HG02759 (cell line): ENCODE results near the gene HIVEP2.

ENCODE experiments used
- ATAC-seq: cut with Tn5 transposase; IDR thresholded peaks from one replicate; pipeline ENCODE4 v1.9.1; 2021; ENCODE audit warnings: mild to moderate bottlenecking, moderate library complexity; ENCODE audit not compliant: unreplicated experiment

Gene HIVEP2

DNA sequence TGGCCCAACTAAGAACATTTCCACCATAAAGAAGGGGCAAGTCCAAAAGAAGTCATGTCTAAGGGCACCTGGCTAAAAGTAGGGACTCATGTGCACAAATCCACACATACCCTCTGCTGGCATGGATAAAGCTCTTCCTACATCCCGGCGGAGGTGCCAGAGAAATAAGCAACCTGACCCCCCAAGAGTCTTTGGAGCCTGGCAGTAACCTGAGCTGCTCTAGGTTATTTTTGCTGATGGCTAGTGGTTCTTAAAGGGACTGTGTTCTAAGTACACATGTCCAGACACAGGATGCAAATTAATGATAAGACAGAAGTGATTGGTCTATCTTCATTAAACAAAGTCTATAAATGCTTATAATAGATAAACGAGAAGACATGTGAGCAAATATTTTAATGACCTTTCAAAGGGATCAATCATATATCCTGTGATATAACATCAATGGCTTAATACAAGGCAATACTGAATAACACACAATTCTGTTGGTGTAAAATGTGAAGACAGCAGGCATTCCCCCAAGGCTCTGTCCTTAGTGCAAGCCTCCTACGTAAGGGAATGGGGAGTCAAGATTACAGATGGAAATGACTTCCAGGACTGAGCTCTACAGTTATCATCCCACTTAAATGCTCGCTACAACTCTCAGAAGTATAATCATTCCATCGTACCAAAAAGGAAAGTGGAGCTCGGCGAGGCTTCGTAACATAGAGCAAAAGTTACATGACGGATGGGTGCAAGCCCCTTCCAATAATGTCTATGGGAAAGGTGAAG is 52.5 kb downstream of the HIVEP2 start:
- ATAC-seq, result no peak

DNA sequence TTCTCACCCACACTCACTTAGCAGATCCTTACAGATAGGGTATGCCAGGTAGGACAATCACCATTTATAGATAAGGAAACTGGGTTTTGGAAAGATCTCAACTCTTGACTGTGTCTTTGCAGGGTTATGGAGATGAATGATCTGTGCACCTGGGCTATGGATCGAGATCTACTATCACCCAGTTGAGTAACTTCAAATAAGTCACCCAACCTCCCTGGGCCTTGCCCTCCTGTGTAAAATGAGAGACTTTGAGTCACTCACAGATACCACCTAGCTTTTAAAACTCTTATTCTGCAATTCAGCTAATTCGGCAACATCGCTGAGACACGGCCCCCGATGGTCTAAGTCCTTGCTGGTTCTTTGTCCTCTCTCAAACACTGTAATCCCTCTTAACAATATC is 53.5 kb downstream of the HIVEP2 start:
- ATAC-seq, result no peak

DNA sequence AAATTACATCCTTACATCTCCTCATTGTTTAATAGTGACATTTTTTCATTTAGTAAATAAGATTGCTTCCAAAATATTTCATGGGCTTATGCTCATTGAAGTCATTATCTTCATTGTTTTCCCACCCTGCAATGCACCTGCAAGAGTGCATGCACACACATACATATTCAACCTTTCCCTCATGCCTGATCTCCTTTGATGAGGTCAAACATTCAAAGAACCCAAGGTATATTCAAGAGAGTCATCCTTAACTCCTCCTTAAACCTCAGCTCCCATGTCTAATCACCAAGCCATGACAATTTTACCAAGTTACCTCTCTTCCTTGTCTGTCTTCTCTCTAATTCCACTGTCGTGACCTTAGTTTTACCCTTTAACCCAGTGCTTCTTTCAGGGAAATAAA is 56.5 kb downstream of the HIVEP2 start:
- ATAC-seq, result no peak

DNA sequence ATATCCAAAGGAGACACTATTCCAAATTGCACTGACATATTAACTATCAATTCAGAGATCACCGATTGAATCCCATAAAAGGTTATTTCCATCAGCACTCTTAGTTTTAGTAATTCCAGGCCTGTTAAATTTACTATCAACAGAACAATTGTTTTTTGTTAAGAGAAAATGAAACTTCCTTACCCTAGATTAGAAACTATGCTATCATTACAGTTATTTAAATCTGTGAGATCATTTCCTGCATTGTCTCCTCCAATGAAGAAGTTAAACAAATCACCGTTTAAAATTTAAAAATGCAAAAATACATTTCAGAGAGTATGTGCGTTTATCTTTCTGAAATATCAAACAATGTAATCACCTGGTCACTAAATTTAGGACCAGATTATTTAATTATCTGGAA is 57.5 kb downstream of the HIVEP2 start:
- ATAC-seq, result no peak

DNA sequence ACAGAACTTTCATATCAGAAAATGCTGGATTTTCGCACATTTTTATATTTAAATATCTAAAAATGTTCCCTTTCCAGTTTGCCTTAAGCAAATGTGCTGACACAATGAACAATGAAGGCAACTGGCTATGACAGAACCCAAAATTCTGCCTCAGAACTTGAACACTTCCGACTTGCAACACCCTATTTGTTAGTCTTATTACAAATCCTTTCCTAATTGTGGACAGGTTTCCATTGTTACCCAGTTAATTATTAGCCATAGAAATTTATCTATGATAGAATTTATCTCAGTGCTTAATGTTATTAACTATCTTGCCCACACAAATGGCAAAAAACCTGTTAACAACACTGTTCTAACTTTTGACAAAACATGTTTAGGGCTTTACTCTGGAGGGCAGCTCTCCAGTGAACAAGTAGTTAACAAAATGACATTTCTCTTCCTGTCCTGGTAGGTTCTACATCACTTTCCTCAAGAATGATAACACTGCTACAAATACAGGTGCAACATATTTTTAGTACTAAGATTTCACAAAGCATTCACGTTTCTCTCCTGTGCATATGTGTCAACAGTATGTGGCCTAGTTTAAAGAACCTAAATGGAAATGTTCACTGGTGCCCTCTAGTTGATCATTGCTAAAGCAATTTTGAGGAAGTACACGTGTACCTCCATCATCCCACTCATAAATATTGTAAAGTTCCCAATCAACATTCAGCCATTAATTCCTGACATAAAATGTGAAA is 58.4 kb downstream of the HIVEP2 start:
- peak; percentile 67 for ATAC-seq

DNA sequence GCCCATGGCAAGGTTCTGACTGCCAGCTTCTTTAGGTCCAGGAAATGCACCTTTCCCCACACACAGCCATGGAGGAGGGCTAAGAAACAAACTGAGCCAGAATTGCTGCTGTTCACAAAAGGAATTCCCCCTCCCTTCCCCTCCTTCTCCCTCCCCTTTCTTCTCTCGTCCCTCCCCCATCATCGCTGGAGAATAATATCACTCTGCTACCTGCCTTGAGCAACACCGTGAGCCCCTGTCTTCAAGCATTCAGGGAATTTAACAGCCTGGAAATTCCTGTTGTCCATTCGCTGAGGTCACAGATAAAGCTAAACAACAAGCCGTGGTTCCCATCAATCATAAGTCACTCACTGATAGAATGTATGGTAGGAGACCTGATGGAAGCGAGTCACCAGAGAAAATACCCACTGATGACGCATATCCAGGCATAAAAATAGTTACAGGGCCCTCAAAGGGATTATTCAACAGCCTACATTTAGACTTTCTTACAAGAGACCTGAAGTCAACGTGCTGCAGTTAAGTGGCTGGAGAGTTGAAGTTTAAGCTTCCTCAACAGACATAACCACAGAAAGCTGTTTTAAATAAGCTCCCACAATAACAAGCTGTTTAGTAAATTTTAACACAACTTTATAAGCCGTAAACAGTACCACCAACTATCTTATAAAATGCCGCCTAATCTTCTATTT is 59.7 kb downstream of the HIVEP2 start:
- peak; percentile 81 for ATAC-seq

DNA sequence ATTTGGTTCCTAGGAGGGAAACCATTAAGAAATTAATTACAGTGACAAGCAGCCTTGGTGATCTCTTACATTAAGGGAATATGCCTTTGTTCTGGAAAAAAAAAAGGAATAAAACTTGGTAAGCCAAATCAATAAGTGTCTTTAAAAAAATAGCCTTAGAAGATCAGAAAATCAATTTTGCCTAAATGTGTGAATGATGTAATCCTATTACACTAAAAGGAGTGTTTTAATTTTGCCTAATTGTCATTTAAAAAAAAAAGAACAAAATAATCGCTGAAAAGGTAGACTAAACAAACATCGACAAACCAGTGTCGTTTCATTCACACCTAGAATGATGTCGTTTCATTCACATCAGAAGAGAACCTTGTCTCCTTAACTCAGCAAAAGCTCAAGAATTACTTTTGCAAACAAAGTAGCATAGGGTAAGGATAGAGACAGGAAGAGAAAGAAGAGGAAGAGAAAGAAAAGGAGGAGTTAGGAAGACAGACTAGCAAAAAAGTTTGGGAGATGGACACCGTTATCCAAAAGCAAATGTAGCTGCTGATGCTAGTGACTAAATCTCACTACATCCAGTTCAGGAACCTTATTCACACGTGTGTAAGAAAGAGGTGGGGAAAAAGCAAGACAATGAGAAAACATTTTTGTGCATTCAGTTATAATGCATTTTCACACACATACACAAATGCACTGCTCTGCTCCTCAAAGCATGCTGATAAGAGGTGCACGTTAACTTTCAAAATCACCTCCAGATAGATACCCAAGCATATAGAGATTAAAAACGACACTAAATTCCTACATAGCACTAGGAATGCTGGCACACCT is 60.6 kb downstream of the HIVEP2 start:
- no peak for ATAC-seq

DNA sequence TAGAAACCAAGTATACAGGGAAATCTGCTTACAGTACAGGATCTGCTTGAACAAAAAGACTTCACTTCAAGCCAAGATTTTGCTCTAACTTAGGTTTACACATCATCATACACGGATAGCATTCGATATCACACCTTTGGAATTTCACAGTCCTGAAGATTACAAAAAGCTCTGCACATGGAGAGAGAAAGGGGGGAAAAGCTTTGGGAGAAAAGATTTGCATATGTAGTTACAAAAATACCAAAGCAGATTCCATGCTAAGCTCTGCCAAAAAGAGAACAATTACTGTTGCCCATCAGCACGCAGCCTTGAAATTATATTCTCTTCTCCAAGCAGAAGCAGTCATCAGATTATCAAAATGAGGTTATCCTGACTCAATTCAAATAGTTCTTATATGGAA is 62.0 kb downstream of the HIVEP2 start:
- no peak for ATAC-seq

DNA sequence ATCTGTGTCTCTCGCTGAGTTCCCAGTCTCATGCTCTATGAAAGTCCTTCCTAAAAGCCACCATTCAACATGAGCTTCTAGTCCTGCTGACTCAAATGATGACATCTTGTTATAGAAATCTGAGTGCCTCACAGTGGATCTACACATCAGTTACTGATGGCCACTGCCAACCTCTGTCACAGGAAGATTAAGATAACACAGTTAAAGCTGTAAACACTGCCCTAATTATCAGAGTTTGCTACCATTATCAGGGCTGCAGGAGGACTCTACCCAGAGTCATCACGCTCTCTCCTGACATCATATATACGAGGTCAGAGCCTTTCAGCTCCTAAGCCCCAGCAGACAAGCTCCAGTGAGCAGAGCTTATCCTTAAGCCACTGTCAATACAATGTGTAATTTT is 63.2 kb downstream of the HIVEP2 start:
- ATAC-seq, result no peak

DNA sequence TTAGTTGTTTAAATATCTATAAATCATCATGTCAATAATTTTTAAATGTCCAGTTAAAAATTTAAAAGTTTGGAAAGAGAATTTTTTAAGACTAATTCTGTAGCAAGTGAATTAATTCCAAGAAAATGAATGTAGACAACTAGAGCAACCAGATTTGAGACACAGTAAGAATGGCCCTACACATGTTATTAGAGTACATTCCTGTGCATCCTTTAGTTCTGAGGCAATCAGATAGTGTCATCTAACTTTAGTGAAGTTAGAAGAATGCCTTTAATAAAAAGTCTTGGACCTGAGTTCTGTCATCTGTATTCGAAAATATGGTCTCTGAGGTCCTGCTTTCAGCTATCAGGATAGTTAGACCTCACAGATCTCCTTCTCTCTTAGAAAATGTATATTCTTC is 63.7 kb downstream of the HIVEP2 start:
- ATAC-seq, result no peak

DNA sequence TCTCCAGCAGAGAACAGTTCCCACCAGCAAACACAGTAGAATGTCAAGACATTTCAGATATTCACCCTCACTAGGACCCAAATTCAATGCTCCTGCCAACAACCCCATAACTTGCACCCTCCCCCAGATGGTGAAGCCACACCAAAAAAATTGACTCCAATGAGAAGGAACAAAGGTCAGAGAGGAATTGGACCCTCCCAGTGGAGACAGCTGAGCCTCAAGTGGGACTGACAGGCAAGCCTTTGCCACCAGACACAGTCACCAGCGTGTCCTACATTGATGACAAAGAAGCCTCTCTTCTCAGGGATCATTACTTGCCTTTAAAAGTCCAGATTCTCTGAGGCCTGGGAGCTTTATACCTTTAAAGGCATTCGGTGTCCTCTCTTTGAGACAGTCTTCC is 64.8 kb downstream of the HIVEP2 start:
- no peak for ATAC-seq

DNA sequence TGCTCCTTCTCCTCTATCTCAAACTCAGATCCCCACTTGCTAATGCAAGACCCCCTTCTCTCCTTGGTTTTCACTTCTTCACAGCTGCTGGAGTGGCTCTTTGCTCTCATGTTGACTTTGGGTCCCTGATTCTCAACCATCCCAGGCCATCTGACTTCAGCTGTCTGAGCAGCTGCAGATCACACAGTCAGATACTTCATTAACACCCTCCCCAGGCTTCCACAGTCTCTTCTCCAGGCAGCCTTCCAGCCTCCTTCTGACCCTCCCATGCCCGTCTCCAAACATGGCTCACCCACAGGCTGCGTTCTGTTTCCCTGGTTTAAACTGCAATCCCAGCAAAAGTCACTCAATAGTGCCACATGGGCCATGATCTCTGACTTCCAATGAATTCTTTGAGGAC is 65.4 kb downstream of the HIVEP2 start:
- no peak for ATAC-seq

DNA sequence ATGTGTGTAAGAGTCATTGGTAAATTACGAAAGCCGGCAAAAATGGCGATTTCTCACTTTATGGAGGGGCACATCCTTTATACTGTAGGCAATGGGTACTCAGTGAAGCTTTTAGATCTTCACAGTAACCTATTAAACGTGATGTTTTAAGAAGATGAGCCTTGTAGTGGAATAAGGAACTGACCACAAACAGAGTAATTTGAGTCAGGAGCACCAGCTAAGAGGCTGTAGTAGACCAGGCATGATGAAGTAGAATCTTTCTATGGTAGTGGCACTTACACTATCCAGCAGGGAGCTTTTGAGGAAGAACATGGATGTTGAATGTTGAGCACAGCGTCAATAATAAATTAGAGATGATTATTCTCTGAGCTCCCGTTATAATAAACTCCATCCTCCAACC is 65.9 kb downstream of the HIVEP2 start:
- no peak for ATAC-seq

DNA sequence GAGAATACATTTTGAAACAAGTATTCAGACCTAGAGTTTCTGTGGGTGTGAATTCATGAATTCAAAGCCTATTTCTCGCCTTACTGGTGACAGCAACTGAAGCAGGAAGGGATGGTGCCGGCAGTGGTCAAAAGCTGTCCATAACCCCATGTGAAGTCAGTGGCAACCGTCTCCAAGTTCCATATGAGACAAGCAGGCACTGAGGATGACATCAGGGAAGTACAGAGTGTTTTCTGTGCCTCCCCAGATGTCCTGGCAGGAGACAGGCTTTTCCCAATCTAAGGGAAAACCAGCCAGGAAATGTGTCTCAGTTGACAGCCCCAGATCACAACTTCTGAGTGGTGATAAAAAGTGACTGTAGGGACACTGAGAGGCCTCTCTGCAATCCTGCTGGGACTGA is 66.6 kb downstream of the HIVEP2 start:
- no peak for ATAC-seq

DNA sequence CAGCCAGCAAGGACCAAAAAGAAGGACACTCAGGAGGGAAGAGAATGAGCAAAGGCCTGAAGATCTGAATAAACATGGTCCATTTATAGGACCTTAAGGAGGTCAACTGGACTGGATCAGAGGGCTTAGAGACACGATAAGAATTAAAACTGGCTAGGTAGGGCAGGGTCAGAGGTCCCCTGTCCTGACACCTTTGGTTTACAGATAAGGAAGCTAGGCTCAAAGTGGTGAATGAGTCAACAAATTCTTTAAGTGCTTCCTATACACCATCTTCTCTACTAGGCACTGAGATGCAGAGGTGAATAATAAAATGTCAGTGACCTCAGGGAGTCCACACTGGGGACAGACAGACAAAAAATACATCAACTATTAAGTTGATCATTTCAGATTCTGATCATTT is 70.3 kb downstream of the HIVEP2 start:
- ATAC-seq, result no peak

DNA sequence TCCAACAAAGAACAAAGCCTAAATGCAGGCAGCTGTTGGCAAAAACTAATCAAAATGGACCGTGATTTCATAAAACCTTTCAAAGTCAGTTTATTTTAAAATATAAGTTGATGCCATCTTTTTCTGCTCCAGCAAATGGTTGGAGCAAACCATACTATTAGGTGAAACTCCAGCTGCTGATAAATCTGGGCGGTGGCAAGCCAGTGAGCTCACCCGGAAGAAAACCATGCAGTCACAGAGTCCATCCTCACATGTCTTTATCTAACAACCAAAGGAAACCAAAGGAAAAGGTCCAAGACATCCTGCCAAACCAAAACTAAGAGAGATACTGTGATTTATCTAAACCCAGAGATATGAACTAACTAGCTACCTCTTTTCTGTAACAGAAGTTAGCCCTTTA is 72.6 kb downstream of the HIVEP2 start:
- ATAC-seq, result no peak

DNA sequence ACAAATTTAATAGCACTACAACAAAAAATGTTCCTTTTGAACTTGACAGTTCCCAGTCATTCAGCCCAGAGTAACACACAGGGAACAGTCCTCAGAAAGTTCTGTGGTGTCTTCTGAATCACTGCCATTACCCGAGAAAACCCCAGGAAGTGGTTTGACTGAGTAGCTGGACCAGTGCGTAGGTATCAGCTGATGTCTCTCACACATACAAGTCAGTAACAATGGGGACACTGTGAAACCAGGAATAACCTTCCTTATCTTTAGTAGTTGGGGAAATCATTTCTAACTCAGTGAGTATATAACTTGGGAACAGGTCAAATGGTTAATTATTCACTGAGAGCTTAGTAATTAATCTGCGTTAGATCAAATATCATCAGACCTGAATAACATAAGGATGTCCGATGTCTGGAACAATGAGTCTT is 73.1 kb downstream of the HIVEP2 start:
- ATAC-seq, result peak; percentile 92

DNA sequence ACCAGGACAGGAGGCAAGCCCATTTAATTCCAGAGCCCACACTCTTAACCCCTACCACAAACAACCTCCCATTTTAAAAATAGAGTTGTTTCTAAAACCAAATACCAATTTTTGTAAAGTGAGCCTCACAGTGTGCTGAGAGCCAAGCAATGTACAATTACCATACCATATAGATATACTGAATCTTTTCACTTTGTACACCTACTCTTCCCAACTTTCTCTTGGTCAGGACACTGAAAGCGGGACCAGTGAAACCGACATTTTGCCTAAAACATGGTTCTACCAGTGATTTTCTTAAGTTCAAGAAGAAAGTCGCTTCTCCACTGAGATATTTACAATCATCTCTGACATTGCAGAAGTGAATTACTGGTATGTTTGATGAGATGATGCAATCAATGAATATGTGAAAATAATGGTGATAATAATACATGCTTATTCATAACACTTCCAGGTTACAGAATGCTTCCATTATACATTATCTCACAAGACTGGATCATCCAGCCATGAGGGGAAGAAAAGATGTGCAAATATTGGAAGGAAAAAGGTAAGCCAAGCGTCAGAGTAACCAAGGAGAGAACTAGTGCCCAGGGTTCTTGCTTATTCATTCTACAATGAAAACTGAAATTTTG is 74.1 kb downstream of the HIVEP2 start:
- no peak for ATAC-seq

DNA sequence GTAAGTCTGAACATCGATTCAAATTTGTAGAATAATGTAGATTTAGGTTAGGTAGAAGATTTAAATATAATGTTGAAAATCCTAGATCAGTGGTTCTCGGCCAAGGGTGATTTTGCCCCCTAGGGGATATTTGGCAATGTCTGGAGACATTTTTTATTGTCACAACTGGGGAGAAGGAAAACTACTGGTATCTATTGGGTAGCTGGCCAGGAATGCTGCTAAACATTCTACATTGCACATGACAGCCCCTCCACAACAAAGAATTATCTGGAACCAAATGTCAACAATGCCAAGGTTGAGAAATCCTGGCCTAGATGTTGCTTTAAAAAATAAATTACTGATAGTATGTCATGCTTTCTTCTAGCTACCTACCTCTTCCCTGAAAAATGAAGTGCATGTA is 76.1 kb downstream of the HIVEP2 start:
- no peak for ATAC-seq

DNA sequence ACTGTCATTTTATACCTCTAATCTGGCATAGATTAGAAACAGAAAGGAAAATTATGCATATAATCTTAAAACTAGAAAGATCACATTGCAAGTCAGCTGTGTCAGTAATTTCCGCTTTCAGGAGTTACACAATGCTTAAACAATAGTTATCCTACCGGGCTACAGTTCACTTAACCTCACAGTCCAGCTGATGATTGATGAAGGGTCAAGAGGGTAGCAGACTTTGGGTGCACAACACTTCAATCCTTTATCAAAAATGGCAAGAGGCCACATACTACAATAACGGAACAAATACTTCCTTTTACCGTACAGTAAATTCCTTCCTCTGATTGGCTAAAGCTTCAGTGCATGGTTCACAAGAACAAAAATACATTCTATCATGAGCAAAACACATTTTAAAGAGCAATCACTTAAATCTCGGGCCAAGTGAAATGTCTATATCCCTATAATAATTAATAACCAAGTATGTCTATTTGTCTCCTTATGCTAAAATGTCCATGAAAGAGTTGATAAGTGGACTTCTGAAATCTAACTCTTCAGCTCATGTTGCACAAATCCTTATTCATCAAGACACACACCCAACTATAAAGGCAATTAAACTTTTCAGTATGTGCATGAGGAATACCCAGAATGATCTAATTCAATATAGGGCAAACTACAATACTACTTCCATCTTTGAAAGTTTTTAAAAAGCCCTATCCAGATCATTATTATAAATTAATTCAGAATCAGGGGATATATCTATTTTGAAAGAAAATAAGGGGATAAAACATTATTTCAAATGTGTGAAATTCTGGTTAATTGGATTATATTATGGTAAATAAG is 76.8 kb downstream of the HIVEP2 start:
- peak; percentile 43 for ATAC-seq
